ENCODE results near the gene RMDN2. TPM values are rescaled to one million over a fixed set of nuclear protein-coding genes. Genes with fewer than 3 reads are reported as not detected.
A peak's percentile ranks its signal among the peaks of the same experiment; 100 is the strongest.

The RMDN2 gene
- total and polyA plus RNA-seq, 11 donors = 2.7 to 7.2 (median 5.7) TPM

- intact Hi-C loops (cut with DNase I) = loop anchor here in 8 of 10 donors (5.0 to 10.0 kb wide), 5 partner anchors 221 to 719 kb away; no protein-coding TSS in a partner anchor
- H3K4me3 ChIP-seq = no peak overlapping the region
- no peaks in the 10 kb centered on the region for H3K36me3 ChIP-seq
- peak overlapping the region in 1 of 12 donors; percentile 38 for H3K27ac ChIP-seq
- no peak for ATAC-seq
- no peak for DNase-seq
- H3K27me3 ChIP-seq = peaks cover 0 to 2% (median 0%) of the 10 kb centered on the region in 9 donors
- H3K9me3 ChIP-seq = no peaks in the 10 kb centered on the region
- 86 to 97% (median 92%) methylated on average over 1 of the region's 1 CpG for WGBS, 4 donors
- no peak for TF ChIP-seq POLR2A (IDR thresholded peaks at IDR 0.05)
- TF ChIP-seq CTCF (IDR thresholded peaks at IDR 0.05) = no peak
- H3K4me1 ChIP-seq = peaks cover 0 to 50% (median 3%) of the 10 kb centered on the region in 12 donors
Observed at GRCh38 chr2:37893327-37893726, 31.8 kb upstream of the RMDN2 start.

GRCh38 chr2:37894047-37894446 is 31.0 kb upstream of the RMDN2 start:
- Histone ChIP-seq H3K4me3 (no peak overlapping the region), H3K27ac (no peak overlapping the region), H3K9me3 (no peaks in the 10 kb centered on the region), H3K36me3 (no peaks in the 10 kb centered on the region), H3K4me1 (peaks cover 0 to 50% (median 3%) of the 10 kb centered on the region in 12 donors), H3K27me3 (peaks cover 0 to 2% (median 0%) of the 10 kb centered on the region in 9 donors)
- no peak for TF ChIP-seq CTCF (IDR thresholded peaks at IDR 0.05)
- TF ChIP-seq POLR2A (IDR thresholded peaks at IDR 0.05) = no peak
- DNase-seq = no peak
- intact Hi-C loops (cut with DNase I) = loop anchor here in 8 of 10 donors (5.0 to 10.0 kb wide), 5 partner anchors 221 to 719 kb away; no protein-coding TSS in a partner anchor
- 87 to 91% (median 89%) methylated on average over 7 of the region's 7 CpGs for WGBS, 4 donors
- no peak for ATAC-seq

GRCh38 chr2:37894601-37895000 is 30.5 kb upstream of the RMDN2 start:
- Histone ChIP-seq H3K27ac (no peak overlapping the region), H3K27me3 (peaks cover 0 to 2% (median 0%) of the 10 kb centered on the region in 9 donors), H3K4me3 (no peak overlapping the region), H3K9me3 (no peaks in the 10 kb centered on the region), H3K4me1 (peaks cover 0 to 50% (median 3%) of the 10 kb centered on the region in 12 donors), H3K36me3 (no peaks in the 10 kb centered on the region)
- DNase-seq (no peak), ATAC-seq (no peak)
- 52 to 72% (median 61%) methylated on average over 4 of the region's 4 CpGs for WGBS, 4 donors
- intact Hi-C loops (cut with DNase I) = loop anchor here in 8 of 10 donors (5.0 to 10.0 kb wide), 5 partner anchors 220 to 720 kb away; no protein-coding TSS in a partner anchor
- TF ChIP-seq CTCF (IDR thresholded peaks at IDR 0.05) (no peak), POLR2A (IDR thresholded peaks at IDR 0.05) (no peak)

GRCh38 chr2:37895140-37895539 is 29.9 kb upstream of the RMDN2 start:
- no peaks in the 10 kb centered on the region for H3K36me3 ChIP-seq
- ATAC-seq (no peak), DNase-seq (no peak)
- no peaks in the 10 kb centered on the region for H3K9me3 ChIP-seq
- no peak overlapping the region for H3K27ac ChIP-seq
- H3K4me3 ChIP-seq = no peak overlapping the region
- peaks cover 0 to 50% (median 3%) of the 10 kb centered on the region in 12 donors for H3K4me1 ChIP-seq
- H3K27me3 ChIP-seq = peaks cover 0 to 2% (median 0%) of the 10 kb centered on the region in 9 donors
- TF ChIP-seq POLR2A (IDR thresholded peaks at IDR 0.05) (no peak), CTCF (IDR thresholded peaks at IDR 0.05) (no peak)
- WGBS, 4 donors = 80 to 92% (median 85%) methylated on average over 3 of the region's 3 CpGs
- intact Hi-C loops (cut with DNase I) = loop anchor here in 5 of 10 donors (10.0 kb wide), 3 partner anchors 220 to 720 kb away; no protein-coding TSS in a partner anchor
